Stromal cell of bone marrow (primary cell): ENCODE measurements around the gene TRAPPC11.
A peak's percentile ranks its signal among the peaks of the same experiment; 100 is the strongest.

Experiments used
- DNase-seq: peaks from one replicate; pipeline ENCODE4 v3.0.0-alpha.2; 2012; ENCODE audit warnings: low read depth

TRAPPC11 gene

GRCh38 chr4:183637461-183637860, 21.6 kb upstream of the TRAPPC11 start:
- DNase-seq = no peak

GRCh38 chr4:183638436-183638835, 20.7 kb upstream of the TRAPPC11 start:
- DNase-seq = peak; percentile 31

DNA sequence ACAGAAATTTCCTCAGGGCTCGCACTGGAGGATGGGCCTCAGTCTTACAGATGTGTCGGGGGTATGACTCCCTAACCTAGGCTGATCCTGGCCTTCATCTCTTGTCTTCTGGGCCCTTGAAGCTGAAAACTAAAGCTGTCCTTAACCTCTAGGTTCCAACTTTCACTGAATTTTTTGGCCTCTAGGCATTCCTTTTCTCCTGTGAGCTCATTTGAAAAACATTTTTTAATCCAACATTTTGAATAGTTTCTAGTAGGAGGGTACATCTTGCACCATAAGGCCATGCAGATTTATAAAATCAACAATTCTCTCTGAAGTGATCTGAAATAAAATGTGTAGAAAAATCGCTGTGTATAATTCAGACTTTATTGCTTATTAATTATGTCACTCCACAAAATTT, 19.8 kb upstream of the TRAPPC11 start:
- no peak for DNase-seq

DNA sequence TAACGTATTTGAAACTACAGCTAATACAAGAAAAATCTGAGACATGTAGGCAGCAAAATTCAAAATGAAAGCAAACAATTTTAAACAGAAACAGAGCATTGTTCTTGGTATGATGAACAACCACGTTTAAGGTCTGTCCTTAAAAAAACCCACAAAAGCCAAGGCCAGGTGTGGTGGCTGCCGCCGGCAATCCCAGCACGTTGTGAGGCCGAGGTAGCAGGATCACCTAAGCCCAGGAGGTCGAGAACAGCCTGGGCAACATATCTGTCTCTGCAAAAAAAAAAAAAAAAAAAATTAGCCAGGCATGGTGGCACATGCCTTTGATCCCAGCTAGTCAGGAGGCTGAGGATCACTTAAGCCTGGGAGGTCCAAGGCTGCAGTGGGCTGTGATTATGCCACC, 13.8 kb upstream of the TRAPPC11 start:
- DNase-seq = no peak

DNA sequence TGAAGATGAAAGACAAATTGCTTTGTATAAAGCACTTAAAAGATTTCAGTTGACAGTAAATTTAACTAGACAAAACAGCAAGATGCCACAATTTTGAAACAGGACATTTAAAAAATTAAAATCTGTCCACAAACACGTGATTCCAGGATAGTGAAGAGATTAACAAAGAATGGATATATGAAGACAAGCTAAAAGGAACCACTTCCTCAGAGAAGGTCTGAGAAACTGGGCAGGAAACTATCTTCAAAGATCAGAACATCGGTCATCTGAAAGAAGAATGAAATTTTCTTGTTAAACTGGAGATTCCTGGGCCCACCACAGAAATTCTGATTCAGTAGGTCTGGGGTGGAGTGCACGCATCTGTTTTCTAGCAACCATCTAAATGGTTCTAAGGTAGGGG, 1.5 kb upstream of the TRAPPC11 start:
- no peak for DNase-seq

DNA sequence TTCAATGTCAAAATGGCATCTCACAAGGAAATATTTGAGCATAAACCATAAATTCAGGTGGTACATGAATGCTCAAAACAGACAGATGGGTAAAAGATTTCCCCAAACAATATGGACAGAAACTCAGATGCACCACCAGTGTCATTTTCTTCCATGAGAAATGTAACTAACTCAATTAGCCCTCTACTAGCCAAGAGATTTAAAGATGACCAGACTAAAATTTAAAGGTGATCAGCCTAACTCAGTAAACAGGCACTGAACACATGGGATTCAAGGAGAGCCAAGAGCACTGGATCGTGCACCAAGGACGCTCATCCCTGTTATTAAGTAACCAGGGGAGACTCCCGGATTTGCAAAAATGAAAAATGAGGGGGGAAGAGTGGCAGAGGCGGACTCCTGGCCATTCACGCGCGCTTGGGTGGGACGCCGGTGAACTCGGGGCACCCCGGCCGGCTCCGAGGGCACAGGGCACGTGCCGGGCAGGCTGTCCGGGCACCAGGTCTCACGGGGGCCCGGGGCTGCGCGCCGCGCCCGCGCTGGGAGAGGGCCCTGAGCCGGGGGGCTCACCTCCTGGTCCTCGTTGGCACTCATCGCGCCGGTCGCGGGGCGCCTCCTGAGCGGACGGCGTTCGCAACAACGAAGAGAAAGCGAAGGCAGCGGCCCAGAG, 598 bp upstream of the TRAPPC11 start:
- no peak for DNase-seq

GRCh38 chr4:183659872-183660242, 764 bp downstream of the TRAPPC11 start:
- no peak for DNase-seq

DNA sequence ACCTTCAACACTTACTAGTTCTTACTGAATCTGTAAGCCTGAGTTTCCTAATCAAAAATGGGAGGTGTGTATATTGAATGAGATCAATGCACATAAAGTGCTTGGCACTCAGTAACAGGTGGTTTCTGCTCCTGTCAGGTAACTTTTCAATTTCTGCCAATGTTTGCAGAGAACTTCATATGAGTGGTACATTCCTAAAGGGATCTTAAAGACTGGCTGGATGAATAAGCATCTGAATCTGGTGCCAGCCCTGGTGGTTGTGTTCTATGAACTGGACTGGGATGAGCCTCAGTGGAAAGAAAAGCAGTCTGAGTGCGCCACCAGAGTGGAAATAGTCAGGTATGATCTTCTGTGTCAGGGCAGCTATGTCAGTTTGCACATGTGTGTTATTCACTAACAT, 7.0 kb downstream of the TRAPPC11 start:
- no peak for DNase-seq

DNA sequence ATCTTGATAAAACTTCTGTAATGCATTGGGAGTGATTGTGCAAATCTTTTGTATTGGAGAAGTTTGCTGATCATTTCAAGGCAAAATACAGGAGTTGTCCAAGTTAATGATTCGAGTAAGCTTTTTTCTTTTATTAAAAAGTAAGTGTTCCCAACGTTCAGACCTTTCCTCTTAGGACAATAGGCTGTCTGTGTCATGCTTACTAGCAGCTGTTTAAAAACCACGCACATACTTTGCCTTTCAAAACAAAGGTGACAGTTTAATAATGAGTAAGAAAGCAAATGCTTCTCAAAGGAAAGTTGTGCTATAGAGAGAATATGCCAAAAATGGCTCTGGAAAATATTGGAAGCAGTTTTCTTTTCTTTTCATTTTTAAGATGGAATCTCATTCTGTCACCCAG, 11.2 kb downstream of the TRAPPC11 start:
- DNase-seq = no peak

DNA sequence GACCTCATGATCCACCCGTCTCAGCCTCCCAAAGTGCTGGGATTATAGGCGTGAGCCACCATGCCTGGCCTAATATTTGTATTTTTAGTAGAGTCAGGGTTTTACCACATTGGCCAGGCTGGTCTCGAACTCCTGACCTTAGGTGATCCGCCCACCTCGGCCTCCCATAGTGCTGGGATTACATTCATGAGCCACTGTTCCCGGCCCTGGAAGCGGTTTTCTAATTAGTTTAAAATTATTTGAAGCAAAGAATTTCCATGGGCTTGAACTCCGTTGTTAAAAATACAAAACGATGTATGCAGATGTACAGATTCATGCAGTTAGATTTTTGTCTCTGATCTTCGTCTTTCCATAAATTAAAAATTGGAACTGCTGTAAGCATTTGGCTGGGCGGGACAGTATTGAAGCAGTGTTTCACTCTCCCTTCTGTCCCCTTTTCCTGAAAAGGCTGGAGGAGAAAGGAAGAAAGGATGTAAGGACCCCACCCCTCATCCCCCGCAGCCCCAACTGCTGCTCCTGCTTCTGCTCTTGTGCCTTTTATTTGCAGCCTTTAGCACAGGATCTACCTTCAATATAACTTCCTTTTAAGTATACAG, 12.0 kb downstream of the TRAPPC11 start:
- no peak for DNase-seq

GRCh38 chr4:183674153-183674552, 15.1 kb downstream of the TRAPPC11 start:
- no peak for DNase-seq

DNA sequence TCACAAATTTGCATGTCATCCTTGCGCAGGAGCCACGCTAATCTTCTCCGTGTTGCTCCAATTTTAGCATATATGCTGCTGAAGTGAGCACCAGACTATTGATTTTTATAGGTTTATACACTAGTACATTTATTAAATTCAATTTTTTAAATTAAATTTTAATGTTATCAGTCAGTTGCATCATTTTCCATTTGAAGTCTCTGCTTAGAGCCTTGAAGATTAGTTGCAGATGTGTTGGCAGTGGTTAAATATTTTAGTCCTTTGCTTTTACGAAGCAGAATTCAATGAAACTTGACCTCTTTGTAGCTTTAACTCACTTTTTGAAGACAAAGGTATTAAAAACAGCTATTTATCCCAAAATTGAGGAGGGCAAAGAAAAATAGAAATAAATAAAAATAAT, 16.5 kb downstream of the TRAPPC11 start:
- no peak for DNase-seq

- no peak for DNase-seq
Observed at GRCh38 chr4:183681119-183681518, 22.0 kb downstream of the TRAPPC11 start.

DNA sequence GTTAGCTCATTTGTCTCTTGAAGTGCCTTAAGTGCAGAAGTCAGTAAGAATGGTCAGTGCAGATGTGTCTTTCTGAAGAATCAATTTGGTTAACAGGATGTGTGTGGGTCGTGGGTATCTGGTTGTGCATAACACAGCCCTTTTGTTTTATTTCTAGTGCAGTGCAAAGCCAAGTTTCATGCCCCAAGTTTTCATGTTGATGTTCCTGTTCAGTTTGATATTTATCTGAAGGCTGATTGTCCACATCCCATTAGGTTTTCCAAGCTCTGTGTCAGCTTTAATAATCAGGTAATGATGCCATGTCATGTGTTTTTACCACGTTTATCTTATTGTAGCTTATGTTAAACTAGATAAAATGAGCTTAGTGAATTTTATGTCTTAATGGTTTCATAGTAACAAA, 27.4 kb downstream of the TRAPPC11 start:
- DNase-seq = no peak

GRCh38 chr4:183688216-183688615, 29.1 kb downstream of the TRAPPC11 start:
- no peak for DNase-seq

DNA sequence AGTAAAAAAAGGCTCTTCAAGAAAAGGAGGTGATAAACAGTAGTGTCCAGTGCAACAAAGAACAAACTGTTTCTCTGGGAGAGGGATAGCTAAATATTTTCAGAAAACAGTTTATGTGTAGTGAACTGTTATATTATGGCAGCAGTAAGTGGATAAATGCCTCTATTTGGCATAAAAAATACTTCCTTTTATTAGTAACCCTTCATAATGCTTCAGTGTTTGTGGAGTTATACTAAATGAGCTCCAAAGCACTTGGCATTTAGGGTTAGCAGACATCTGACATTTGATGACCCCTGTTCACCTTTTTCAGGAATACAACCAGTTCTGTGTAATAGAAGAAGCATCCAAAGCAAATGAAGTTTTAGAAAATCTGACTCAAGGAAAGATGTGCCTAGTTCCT, 31.9 kb downstream of the TRAPPC11 start:
- DNase-seq = no peak

GRCh38 chr4:183691897-183692296, 32.8 kb downstream of the TRAPPC11 start:
- no peak for DNase-seq

DNA sequence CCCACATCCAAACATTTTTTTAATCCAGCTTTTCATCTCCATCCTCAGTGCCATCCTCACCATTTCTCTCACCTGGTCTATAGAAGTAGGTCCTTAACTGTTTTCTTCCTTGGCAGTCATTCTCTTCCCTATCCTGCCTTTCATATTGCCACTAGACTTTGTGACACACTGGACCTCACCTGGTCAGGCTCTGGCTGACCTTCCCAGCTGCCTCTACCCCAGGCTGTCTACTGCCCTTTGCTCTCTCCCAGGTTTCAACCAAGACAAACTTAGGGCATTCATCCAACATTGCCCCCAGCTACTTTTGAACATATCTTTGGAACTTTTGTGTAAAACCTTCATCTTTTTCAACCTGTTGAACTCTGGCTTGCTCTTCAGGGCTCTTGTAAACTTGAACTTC, 39.8 kb downstream of the TRAPPC11 start:
- no peak for DNase-seq

DNA sequence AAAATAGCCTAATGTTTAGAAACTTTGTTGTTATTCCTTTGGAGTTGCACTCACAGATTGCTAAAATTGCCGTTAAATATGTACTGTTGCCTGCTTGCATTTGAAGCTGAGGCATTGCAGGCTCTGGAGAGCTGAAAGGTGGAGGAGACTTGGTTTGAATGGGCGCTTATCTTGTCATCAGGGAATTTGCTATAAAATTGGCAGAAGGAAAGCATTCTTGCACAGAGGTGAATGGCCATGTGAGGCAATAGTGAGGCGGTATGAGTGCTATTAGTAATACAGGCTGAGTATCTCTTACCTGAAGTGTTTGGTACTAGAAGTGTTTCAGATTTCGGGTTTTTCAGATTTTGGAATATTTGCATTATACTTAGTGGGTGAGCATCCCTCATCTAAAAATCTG, 41.3 kb downstream of the TRAPPC11 start:
- no peak for DNase-seq

DNA sequence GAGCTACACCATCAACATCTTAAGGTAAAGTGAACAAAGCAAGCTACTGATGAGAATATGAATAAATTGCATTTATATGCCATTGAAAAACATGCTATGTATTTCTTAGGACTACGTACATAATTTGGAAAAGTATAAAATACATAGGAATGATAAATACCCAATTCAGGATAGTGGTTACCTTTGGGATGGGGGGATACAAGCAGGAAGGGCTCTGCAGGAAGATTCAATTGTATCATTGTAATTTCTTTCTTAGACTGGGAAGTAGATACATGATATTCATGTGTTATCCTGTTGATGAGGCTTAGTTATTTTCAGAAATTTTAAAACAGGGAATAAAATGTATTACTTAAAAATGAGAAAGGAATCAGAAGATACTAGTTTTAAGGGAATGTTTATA, 43.4 kb downstream of the TRAPPC11 start:
- DNase-seq = no peak

DNA sequence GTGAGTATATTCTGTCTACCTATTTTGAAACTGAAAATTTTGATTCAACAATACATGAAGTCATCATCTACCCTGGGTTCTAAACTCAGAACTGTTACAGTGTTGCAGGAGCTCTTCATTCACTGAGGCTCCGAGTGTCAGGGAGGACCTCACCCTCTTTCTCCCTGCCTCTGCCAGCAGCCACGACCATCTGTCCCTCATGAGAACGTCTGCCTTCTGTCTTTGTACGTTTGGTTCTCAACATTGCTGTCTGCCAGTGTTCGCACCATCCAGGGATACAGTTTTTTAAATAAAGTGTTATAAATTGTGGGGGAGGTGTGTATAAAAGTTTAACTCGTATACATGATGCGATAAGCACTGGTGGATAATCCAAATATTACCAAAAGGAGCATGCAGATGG, 55.5 kb downstream of the TRAPPC11 start:
- DNase-seq = no peak

DNA sequence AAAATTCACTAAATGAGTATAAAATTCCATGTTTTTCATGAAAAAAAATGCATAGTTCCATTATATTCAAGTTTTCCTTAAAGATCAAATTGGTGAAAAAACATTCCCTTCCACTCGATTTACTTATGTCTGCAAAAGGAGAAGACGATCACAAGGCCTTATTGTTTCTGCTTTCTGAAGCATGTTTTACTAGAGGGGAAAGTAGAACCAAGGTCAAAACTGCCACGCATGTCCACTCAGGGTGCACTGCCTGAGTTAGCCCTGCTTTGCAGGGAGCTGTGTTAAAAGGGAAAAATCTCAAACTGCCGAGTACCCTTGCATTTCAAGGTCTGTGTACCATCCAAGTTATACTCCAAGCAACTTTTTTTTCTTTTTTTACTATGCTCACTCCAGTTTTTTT, 57.2 kb downstream of the TRAPPC11 start:
- DNase-seq = no peak

DNA sequence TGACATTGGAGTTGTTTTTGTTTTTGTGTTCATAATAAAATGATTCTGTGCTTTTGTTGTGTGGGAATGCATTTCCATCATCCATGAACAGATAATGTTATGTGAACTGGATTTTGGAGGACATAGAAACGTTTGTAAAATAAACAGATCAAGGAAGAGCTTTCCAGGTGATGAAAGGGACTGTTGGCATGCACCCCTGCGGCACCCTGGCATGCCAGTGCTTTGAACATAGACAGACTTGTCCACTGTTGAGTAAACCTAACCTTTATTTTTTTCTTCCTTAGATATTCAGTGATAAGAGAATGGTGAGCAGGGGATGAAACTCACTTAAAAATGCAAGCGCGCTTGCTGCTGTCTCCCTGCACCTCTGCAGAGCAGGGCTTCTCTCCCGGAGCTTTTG, 59.8 kb downstream of the TRAPPC11 start:
- no peak for DNase-seq
